ENCODE results near the gene PTPRM. TPM values are rescaled to one million over a fixed set of nuclear protein-coding genes. Genes with fewer than 3 reads are reported as not detected.

PTPRM gene
- total and polyA plus RNA-seq, 12 donors: 31.7 to 116 (median 61.2) TPM

DNA sequence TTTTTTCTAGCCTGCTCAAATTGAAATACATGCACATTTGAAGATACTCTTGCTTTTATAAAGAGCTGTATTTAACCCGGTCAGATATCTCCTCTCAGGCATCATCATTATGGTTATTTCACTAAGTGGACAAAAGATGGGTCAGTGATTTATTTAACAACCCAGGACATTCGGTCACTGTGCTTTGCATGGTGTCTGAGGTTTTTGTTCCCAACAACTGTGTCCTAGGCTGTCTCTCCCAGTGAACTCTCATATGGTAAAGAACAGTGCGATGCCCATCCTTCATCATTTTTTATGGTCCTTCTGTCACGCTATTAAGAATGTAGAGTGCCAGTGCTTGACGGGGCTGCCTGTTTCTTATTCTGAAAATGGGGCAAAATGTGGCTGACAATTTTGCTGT lies 372.4 kb downstream of the PTPRM start:
- Histone ChIP-seq H3K27ac (no peak overlapping the region), H3K9me3 (replicated peaks in 1 of 3) (no peaks in the 10 kb centered on the region), H3K27me3 (no peaks in the 10 kb centered on the region), H3K4me1 (replicated peaks in 1 of 2) (no peaks in the 10 kb centered on the region), H3K4me3 (no peak overlapping the region), H3K36me3 (replicated peaks in 1 of 2) (no peaks in the 10 kb centered on the region)
- no peak for DNase-seq
- intact Hi-C loops (cut with DNase I): no loop called here
- TF ChIP-seq CTCF (IDR thresholded peaks at IDR 0.05) (no peak), POLR2A (IDR thresholded peaks at IDR 0.05) (no peak)
- WGBS, 4 donors: 86 to 89% (median 88%) methylated on average over 5 of the region's 5 CpGs

DNA sequence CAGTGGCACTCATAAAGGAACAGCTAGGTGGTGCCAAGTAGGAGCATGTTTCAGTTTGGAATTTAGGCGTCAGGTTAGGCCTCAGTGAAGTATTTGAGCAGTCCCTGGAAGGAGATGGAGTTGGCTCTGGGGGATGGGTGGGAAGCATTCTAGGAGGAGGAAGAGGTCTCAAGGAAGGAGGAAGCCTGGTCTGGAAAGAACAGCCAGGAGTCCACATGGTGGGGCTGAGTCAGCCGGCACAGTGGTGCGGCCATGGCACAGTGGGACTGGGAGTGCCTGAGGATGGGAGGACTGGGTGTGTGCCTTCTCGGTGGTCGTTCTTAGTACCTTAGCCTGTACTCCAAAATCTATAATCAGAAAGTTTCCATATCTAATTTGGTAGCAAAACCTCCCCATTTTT lies 373.3 kb downstream of the PTPRM start:
- Histone ChIP-seq H3K27me3 (no peaks in the 10 kb centered on the region), H3K4me3 (no peak overlapping the region), H3K4me1 (replicated peaks in 1 of 2) (peaks cover 0 to 2% of the 10 kb centered on the region in 2 donors), H3K9me3 (replicated peaks in 1 of 3) (no peaks in the 10 kb centered on the region), H3K36me3 (replicated peaks in 1 of 2) (no peaks in the 10 kb centered on the region), H3K27ac (no peak overlapping the region)
- WGBS, 4 donors: 73 to 91% (median 86%) methylated on average over 5 of the region's 5 CpGs
- TF ChIP-seq POLR2A (IDR thresholded peaks at IDR 0.05) (no peak), CTCF (IDR thresholded peaks at IDR 0.05) (no peak)
- DNase-seq: no peak
- intact Hi-C loops (cut with DNase I): no loop called here

- no peak for TF ChIP-seq POLR2A (IDR thresholded peaks at IDR 0.05)
- TF ChIP-seq CTCF (IDR thresholded peaks at IDR 0.05): no peak
- WGBS, 4 donors: 82 to 93% (median 88%) methylated on average over 4 of the region's 4 CpGs
- intact Hi-C loops (cut with DNase I): no loop called here
Observed at GRCh38 chr18:7940971-7941370, 373.9 kb downstream of the PTPRM start.

GRCh38 chr18:7941533-7941932 lies 374.4 kb downstream of the PTPRM start:
- Histone ChIP-seq H3K4me3 (no peak overlapping the region), H3K27ac (no peak overlapping the region), H3K27me3 (no peaks in the 10 kb centered on the region), H3K9me3 (replicated peaks in 1 of 3) (no peaks in the 10 kb centered on the region), H3K4me1 (replicated peaks in 1 of 2) (peaks cover 0 to 13% of the 10 kb centered on the region in 2 donors), H3K36me3 (replicated peaks in 1 of 2) (no peaks in the 10 kb centered on the region)
- 62 to 81% (median 74%) methylated on average over 6 of the region's 6 CpGs for WGBS, 4 donors
- no peak for TF ChIP-seq POLR2A (IDR thresholded peaks at IDR 0.05)
- no peak for TF ChIP-seq CTCF (IDR thresholded peaks at IDR 0.05)
- peak in 4 of 7 donors; percentile 19 to 92 (median 42) for DNase-seq
- intact Hi-C loops (cut with DNase I): no loop called here

More at GRCh38 chr18:7940971-7941370, 373.9 kb downstream of the PTPRM start:
- DNase-seq: no peak
- H3K27ac ChIP-seq: no peak overlapping the region
- H3K4me1 ChIP-seq (replicated peaks in 1 of 2): peaks cover 0 to 8% of the 10 kb centered on the region in 2 donors
- no peaks in the 10 kb centered on the region for H3K36me3 ChIP-seq (replicated peaks in 1 of 2)
- no peak overlapping the region for H3K4me3 ChIP-seq
- no peaks in the 10 kb centered on the region for H3K9me3 ChIP-seq (replicated peaks in 1 of 3)
- no peaks in the 10 kb centered on the region for H3K27me3 ChIP-seq
